GOT3 (cell line): Measurements from ENCODE around the gene SLC17A1.

Source experiments
- DNase-seq: peaks from one replicate; lab custom pipeline; 2025; ENCODE audit warnings: mixed read lengths; lab: John Stamatoyannopoulos, UW

Gene SLC17A1

GRCh38 chr6:25832670-25833069 is 818 bp upstream of the SLC17A1 start:
- no peak for DNase-seq

GRCh38 chr6:25832307-25832662 is 433 bp upstream of the SLC17A1 start:
- no peak for DNase-seq

- no peak for DNase-seq
Measured at GRCh38 chr6:25830458-25830857, 1.4 kb downstream of the SLC17A1 start.

DNA sequence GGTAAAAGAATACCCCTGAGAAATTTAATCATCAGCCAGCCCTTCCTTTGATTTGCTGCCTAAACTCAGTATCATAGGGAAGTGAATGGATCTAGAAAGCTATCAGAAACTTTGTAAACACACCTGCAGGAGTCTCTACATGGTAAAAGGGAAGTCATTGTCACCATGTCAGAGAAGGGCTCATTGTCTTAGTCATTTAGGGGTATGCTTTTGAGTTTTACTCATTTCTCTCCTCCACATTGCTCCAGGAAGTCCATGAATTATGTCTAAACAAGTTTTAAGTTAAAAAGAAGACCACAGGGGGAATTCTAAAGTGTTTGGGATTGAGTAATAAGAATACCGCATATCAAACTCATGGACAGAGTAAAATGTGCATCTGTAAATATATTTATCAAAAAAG is 2.5 kb downstream of the SLC17A1 start:
- DNase-seq: no peak

DNA sequence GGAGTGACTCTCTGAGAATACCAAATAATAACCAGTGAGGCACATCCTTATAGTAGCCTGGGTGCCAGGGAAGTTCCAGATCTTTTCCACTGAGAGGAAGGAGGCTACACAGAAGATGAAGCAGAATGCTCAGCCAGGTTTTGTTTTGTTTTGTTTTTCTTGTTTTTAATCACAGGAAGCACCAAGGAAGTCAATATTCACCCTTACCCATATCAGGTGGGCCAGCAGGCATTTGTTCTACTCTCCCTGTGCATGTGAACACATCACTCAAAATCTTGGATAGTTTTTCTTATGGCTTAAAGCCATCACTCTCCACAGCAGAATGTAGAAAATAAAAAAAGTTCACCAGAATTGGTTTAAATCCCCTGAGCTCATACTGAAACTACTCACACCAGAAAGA is 10.5 kb downstream of the SLC17A1 start:
- no peak for DNase-seq

DNA sequence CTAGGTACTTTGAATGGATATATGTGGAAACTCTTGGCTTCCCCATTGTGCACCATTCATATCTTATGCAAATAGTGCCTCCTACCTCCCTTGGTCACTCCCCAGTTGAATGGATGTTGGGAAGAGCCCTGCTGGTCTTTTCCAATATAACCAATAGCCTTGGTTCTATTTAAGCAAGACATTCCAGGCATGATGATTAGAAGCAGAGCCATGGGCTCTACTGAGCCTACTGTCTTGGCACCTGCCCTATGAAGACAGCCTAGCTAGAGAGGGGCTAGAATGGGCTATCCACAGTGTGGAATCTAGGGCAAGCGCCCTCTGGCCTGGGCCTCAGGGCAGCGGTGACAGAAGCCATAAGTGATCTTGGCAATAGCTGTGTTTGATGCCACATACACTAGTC is 15.6 kb downstream of the SLC17A1 start:
- no peak for DNase-seq

GRCh38 chr6:25815194-25815593 is 16.7 kb downstream of the SLC17A1 start:
- no peak for DNase-seq

DNA sequence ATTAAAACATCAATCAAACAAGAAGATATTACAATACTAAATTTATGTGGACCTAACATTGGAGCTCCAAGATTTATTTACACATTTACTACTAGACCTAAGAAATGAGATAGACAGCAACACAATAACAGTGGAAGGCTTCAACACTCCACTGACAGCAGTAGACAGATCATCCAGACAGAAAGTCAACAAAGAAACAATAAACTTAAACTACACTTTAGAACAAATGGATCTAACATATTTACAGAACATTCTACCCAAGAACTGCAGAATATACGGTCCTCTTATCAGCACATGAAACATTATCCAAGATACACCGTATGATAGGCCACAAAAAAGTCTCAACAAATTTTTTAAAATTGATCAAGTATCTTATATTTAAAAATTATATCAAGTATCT is 27.0 kb downstream of the SLC17A1 start:
- no peak for DNase-seq

DNA sequence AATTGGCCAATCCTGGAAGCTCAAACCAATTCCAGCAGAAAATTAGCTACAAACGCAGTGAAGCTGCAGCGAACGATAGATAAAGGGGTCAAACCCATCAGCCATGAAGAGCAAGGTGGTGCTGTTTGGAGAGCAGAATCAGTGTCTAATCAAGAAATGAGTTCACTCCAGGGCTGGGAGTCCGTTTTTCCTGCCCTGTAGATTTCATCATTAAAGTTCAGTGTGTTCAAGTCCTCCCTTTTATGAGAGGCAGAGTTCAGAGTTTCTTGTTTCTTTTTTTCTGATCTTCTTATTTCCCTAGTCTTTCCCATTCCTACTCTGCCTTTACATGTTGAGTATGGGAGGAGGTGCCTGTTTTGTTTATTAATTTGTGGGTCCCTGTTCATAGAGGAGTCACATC is 30.4 kb downstream of the SLC17A1 start:
- DNase-seq: no peak

DNA sequence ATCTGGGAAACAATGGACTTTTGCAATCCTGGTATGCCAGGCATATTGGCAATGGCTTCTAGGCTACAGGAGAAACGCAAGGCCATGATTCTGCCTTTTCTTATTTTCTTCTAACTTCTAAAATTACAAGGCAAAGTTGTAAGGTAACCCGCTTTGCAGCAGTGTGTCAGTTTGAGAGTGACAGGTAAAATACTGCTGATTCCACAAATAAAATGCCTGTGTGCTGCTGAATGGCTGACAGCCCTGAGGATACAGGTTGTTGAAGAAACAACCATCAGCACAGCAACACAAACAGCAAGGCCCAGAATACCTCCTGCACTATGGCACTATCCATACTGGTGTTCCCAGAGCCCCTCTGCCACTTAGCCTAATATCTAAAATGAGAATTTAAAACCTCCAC is 37.1 kb downstream of the SLC17A1 start:
- no peak for DNase-seq

DNA sequence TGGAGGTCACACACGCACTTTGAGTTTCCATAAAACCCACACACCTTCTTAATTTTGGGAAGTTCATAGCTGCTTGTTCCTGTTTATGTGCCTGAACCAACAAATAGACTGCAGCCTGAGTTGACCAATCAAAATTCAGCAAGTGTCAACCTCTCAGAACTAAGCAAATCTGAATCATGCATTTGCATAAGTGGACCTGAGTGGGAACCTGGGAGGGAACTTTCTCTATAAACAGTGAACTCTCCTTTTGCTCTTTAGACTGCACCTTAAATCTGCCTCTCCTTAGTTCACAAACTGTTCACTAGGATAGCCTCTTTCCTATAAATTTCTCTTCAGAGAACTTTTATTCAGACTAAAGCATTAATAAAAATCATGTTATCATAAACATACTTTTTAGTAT is 37.9 kb downstream of the SLC17A1 start:
- DNase-seq: no peak

DNA sequence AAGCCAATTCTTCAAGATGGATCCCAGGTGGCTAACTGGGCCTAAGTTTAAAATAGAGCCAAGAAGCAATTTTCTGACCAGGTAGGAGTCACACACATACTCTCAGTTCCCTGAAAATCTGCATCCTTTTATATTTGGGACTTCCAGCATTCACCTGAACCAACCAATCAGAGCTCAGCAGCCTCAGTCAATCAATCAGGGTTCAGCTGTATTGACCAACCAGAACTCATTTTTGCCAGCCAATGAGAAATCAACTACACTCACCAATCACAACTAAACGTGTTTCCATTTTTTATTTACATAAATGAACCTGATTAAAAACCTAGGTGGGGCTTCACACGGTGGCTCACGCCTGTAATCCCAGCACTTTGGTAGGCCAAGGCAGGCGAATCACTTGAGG is 39.8 kb downstream of the SLC17A1 start:
- DNase-seq: no peak

- no peak for DNase-seq
Measured at GRCh38 chr6:25789475-25789874, 42.4 kb downstream of the SLC17A1 start.

DNA sequence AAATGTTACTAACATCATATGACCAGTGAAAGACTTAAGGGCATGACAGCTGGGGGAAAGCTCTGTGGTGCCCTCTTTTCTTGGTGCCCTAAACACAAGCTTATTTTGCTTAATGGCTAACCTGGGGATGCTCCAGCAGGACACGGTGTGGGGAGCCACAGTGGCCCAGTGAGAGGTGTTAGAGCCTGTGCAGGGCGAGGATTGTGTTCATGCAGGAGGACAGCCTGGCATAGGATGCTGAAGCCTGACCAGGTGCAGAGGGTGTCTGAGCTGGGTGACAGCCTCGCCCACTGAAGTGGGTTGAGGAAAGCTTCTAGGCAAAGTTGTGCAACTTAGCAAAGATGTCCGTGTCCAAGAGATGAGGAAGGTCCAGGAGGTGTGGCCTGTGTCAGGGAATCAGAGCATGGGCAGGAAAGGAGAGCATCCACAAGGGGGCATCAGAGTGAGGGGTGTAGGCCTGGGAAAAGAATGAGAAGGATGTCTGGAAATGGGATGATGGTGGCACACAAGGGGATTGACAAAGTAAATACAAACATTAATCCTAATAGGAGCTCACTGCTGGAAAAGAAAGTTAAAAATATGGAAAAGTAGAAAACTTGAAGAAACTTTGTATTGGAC is 43.4 kb downstream of the SLC17A1 start:
- DNase-seq: no peak

GRCh38 chr6:25787428-25787827 is 44.4 kb downstream of the SLC17A1 start:
- DNase-seq: no peak

- DNase-seq: no peak
Measured at GRCh38 chr6:25781134-25781533, 50.7 kb downstream of the SLC17A1 start.

- DNase-seq: no peak
Measured at GRCh38 chr6:25777856-25778649, 53.8 kb downstream of the SLC17A1 start.

GRCh38 chr6:25777031-25777430 is 54.8 kb downstream of the SLC17A1 start:
- no peak for DNase-seq

DNA sequence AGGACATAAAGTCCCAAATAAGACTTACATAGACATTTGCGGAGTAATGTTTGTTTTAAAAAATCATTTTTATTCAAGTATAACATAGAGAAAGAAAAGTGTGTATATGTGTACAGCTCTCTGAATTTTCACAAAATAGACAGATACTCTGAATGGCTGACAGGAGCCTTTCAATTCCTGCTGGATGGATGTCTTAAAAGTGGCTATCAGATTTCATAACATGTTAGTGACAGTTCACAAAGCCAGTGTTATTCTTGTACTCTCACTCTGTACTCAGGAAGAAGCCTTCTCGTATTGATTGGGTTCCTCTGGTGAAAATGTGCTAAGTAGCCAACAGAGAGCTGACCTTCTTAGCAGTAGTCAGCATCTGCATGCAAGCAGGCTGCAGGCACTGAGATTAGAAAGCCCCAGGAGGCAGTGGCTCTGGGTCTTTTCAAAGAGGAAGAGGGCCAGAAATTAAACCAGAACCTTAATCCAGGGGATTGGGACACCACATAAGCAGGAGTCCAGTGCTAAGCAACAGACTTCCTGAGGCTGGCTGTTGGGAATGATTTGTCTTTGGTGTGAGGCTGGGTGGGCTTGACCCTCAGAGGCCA is 57.6 kb downstream of the SLC17A1 start:
- no peak for DNase-seq

DNA sequence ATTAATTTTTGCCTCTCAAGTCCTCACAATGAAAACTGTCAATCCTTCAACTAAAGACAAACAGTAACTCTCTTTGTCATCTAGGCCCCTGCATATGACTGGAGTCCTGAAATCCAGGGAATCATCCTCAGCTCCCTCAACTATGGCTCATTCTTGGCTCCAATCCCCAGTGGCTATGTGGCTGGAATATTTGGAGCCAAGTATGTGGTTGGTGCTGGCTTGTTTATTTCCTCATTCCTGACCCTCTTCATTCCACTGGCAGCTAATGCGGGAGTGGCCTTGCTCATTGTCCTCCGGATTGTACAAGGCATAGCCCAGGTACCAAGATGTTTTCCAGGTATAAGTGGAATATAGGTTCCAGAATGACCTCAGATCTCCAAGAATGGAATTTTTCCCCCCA is 61.9 kb downstream of the SLC17A1 start:
- no peak for DNase-seq

DNA sequence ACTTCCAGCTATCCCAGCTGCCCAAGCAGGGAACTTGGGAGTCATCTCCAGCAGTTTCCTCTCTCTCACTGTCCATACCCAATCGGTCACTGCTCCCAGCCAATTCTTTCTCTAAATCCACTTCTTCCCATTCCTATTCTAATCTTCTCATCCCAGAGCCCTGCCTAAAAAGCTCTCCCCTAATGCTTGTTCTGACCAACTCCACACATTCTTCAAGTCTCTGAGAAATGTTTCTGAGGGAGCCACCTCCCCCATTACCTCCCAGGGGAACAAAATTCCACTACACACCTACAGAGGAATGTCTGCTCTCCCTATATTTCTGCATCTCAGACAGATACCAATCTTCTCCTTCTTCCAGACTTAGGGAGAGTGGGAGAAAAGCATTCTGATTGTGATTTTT is 63.3 kb downstream of the SLC17A1 start:
- no peak for DNase-seq

DNA sequence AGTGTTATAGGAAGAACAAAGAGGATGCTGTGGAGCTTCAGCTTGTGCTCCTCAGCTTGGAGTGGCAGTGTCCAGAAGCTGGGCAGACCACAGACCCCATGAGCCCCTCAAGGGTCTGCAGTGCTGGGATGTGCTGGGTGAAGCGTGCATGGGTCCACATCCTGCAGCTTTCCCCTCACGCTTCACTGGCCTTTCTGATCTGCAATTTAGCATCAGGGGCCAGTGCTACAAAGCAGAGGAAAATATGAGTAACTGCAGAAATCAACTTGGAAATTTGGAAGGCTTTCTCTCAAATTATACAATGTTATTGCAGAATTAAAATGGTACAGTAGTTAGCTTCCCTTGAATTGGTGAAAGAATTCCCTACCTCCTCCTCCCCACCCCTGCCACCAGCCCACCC is 67.2 kb downstream of the SLC17A1 start:
- no peak for DNase-seq

DNA sequence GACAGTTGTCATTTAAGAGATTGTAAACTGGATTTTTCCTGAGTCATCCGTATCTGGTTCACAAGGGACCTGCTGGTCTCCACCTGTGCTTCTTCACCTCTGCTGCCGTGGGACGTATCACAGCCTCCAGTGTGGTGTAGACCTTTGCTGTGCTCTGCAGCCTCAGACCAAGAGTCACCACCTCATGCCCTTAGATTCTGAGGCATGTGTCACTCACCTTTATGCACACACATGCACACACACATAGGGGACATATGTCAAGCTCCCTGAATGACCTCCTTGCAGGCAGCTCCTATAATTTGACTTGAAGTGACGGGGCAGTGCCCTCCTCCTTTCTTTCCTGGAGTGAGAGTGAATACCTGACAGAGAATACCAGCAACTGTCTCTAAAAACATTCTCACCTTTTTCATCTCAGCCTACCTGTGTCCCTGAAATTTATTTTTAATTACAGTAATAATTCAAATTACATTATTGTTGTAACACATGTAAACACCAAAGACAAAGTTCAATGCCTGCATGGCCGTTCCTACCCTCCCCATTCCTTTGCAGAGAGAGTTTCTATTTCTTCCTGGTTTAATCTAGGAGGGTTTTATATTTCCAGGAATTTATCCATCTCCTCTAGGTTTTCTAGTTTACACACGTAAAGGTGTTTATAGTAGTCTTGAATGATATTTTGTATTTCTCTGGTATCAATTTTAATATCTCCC is 73.8 kb downstream of the SLC17A1 start:
- DNase-seq: no peak
